CD8-positive, alpha-beta memory T cell (primary cell): ENCODE results near the gene PON2. TPM values are rescaled to one million over a fixed set of nuclear protein-coding genes. Genes with fewer than 3 reads are reported as not detected.

Source experiments
- CTCF ChIA-PET: fragments of 350-600 bp; sonication (Branson Sonifier 250); formaldehyde crosslinking; loops from one replicate; lab custom pipeline; 2021; ENCODE audit warnings: antibody characterized with exemption; lab: Charles Lee
- POLR2A ChIA-PET: fragments of 350-600 bp; sonication (Branson Sonifier 250); formaldehyde crosslinking; loops from one replicate; lab custom pipeline; 2021; ENCODE audit warnings: antibody characterized with exemption; lab: Charles Lee
- DNase-seq, 5 donors: peaks; one replicate each; pipeline versions ENCODE4 v3.0.0 to v3.0.0-alpha.2; 2020 to 2022; ENCODE audit warnings: mixed read lengths in 1 of 5
- H3K27ac ChIP-seq: one replicate; pipeline ENCODE4 v1.7.0; 2013; ENCODE audit warnings: low read depth, mild to moderate bottlenecking, low read length, moderate library complexity
- H3K27me3 ChIP-seq: 2 replicates; pipeline ENCODE4 v1.7.0; 2013; ENCODE audit warnings: low read length, mild to moderate bottlenecking; ENCODE audit not compliant: insufficient read depth, poor library complexity, severe bottlenecking
- H3K36me3 ChIP-seq: 2 replicates; pipeline ENCODE4 v1.7.0; 2013; ENCODE audit warnings: mild to moderate bottlenecking, low read length, moderate library complexity; ENCODE audit not compliant: insufficient read depth
- H3K4me1 ChIP-seq: 2 replicates; pipeline ENCODE4 v1.7.0; 2013; ENCODE audit warnings: mild to moderate bottlenecking, low read length, moderate library complexity; ENCODE audit not compliant: insufficient read depth
- H3K4me3 ChIP-seq: 2 replicates; pipeline ENCODE4 v1.7.0; 2013; ENCODE audit warnings: mild to moderate bottlenecking, low read length
- H3K9me3 ChIP-seq: 2 replicates; pipeline ENCODE4 v1.7.0; 2013; ENCODE audit warnings: mild to moderate bottlenecking, low read length
- H3K27ac Mint-ChIP-seq, 8 donors: one replicate each; pipeline ENCODE4 v1.8.0; 2020 to 2021; ENCODE audit warnings: mixed read lengths in 8 of 8, mild to moderate bottlenecking in 6 of 8, inconsistent platforms in 3 of 8, moderate library complexity in 3 of 8
- H3K27me3 Mint-ChIP-seq, 2 donors: one replicate each; pipeline ENCODE4 v1.8.0; 2020 to 2021; ENCODE audit warnings: mixed read lengths in 2 of 2, mild to moderate bottlenecking in 1 of 2, moderate library complexity in 1 of 2
- H3K36me3 Mint-ChIP-seq, 3 donors: one replicate each; pipeline ENCODE4 v1.8.0; 2020 to 2021; ENCODE audit warnings: mixed read lengths in 3 of 3, inconsistent platforms in 1 of 3, mild to moderate bottlenecking in 1 of 3
- H3K4me1 Mint-ChIP-seq, 3 donors: one replicate each; pipeline ENCODE4 v1.8.0; 2020 to 2021; ENCODE audit warnings: mixed read lengths in 3 of 3, inconsistent platforms in 1 of 3, mild to moderate bottlenecking in 1 of 3
- H3K4me3 Mint-ChIP-seq, 7 donors: one replicate each; pipeline ENCODE4 v1.8.0; 2020 to 2021; ENCODE audit warnings: mixed read lengths in 7 of 7, mild to moderate bottlenecking in 6 of 7, moderate library complexity in 4 of 7, inconsistent platforms in 2 of 7
- H3K9me3 Mint-ChIP-seq, 5 donors: one replicate each; pipeline ENCODE4 v1.8.0; 2020 to 2022; ENCODE audit warnings: mixed read lengths in 5 of 5, mild to moderate bottlenecking in 3 of 5, moderate library complexity in 2 of 5, inconsistent platforms in 1 of 5
- polyA plus RNA-seq: library from polyadenylated mRNA; unstranded; fragments of 300-500 nt; fragmentation: Illumina TruSeq; gene quantifications from one replicate; pipeline ENCODE4 v1.2.3, GENCODE V29; 2021
- total RNA-seq, 2 experiments: library from RNA; stranded (reverse); gene quantifications; one replicate each; pipeline ENCODE4 v1.2.3, GENCODE V29; 2021

The PON2 gene
- total and polyA plus RNA-seq, 3 experiments from 2014 or later, result 6.0 to 7.0 (median 6.5) TPM

DNA sequence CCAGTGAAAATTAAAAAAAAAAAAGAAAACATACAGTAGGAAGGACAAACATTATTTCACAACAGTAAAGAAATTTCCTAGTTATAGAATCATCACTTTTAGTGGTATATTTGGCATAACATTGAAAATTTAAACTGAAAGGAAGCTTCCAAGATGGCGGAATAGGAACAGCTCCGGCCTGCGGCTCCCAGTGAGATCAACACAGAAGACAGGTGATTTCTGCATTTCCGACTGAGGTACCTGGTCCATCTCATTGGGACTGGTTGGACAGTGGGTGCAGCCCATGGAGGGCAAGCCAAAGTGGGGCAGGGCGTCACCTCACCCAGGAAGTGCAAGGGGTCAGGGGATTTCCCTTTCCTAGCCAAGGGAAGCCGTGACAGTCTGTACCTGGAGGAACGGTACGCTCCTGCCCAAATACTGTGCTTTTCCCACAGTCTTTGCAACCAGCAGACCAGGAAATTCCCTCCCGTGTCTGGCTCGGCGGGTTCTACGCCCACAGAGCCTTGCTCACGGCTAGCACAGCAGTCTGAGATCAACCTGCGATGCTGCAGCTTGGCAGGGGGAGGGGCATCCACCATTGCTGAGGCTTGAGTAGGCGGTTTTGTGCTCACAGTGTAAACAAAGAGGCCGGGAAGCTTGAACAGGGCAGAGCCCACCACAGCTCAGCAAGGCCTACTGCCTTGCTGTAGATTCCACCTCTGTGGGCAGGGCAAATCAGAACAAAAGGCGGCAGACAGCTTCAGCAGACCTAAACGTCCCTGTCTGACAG lies 58.0 kb downstream of the PON2 start:
- H3K27me3 ChIP-seq, result no peaks in the 10 kb centered on the region
- no peak for DNase-seq
- POLR2A ChIA-PET, result no interaction called here
- H3K36me3 ChIP-seq, result no peaks in the 10 kb centered on the region
- Mint-ChIP-seq H3K27ac (peak overlapping the region in 1 of 8 donors; percentile 72), H3K9me3 (peaks cover 0 to 11% (median 7%) of the 10 kb centered on the region in 5 donors), H3K4me3 (no peak overlapping the region), H3K4me1 (no peaks in the 10 kb centered on the region), H3K27me3 (peaks cover 1 to 16% of the 10 kb centered on the region in 2 donors), H3K36me3 (peaks cover 0 to 5% (median 0%) of the 10 kb centered on the region in 3 donors)
- H3K4me3 ChIP-seq, result no peak overlapping the region
- H3K4me1 ChIP-seq, result no peaks in the 10 kb centered on the region
- CTCF ChIA-PET, result no interaction called here
- no peak overlapping the region for H3K27ac ChIP-seq
- H3K9me3 ChIP-seq, result no peaks in the 10 kb centered on the region

DNA sequence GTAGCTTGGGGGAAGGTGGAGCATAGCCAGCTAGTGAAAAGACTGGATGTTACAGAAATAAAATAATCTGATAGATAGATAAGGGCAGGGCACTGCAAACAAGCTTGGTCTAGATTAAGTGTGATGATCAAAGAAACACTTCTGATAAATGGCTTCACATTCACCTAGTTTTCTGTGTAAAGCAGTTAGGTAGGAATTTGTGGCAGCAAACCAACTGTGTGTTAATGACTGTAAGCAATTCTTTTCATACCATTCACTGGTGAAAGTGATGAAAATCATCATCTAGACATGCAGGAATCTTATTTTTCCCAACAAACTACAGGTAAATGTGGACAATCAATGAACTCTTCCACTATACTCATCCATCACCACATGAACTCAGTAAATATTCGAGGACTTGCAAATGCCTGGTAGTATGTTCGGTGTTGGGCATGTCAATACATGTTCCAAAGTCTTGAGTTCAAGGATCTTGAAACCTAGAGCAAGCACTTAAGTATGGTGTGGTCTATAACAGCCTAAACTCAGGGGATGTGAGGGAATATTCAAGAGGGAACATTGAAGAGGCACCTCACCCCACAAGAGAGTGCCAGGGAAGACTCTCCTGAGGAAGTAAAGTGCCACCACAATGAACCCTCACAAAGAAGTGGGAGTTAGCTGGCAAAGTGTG lies 59.1 kb downstream of the PON2 start:
- no peaks in the 10 kb centered on the region for H3K27me3 ChIP-seq
- H3K36me3 ChIP-seq, result no peaks in the 10 kb centered on the region
- ChIA-PET CTCF (no interaction called here), POLR2A (no interaction called here)
- H3K9me3 ChIP-seq, result no peaks in the 10 kb centered on the region
- no peaks in the 10 kb centered on the region for H3K4me1 Mint-ChIP-seq
- H3K36me3 Mint-ChIP-seq, result no peaks in the 10 kb centered on the region
- no peak overlapping the region for H3K27ac Mint-ChIP-seq
- no peaks in the 10 kb centered on the region for H3K4me1 ChIP-seq
- no peak overlapping the region for H3K4me3 ChIP-seq
- H3K9me3 Mint-ChIP-seq, result peaks cover 0 to 8% (median 3%) of the 10 kb centered on the region in 5 donors
- DNase-seq, result no peak
- H3K27ac ChIP-seq, result no peak overlapping the region
- no peak overlapping the region for H3K4me3 Mint-ChIP-seq
- H3K27me3 Mint-ChIP-seq, result peaks cover 0 to 16% of the 10 kb centered on the region in 2 donors

DNA sequence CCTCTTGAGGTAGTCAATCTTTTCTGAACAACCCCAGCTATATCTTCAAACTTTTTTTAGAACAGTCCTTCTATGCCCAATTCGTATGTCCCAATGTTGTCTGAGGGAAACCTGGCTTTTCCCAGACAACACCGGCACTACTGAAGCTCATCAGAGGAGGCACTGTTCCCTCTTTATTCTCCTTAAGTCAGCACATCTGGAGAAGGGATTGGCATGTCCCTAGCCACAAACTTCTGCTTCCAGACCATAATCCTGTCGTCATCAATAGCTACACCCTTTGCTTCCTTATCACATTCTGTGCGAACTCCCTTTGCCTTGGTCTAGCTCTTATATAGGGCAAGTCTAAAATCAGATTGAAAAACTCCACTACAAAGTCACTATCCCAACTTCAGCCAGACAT lies 61.5 kb downstream of the PON2 start:
- DNase-seq, result no peak
- no peak overlapping the region for H3K27ac ChIP-seq
- H3K9me3 ChIP-seq, result no peaks in the 10 kb centered on the region
- ChIA-PET CTCF (no interaction called here), POLR2A (no interaction called here)
- Mint-ChIP-seq H3K4me1 (no peaks in the 10 kb centered on the region), H3K27me3 (peaks cover 0 to 12% of the 10 kb centered on the region in 2 donors), H3K27ac (no peak overlapping the region), H3K4me3 (no peak overlapping the region), H3K9me3 (peaks cover 0 to 2% (median 0%) of the 10 kb centered on the region in 5 donors), H3K36me3 (no peaks in the 10 kb centered on the region)
- no peaks in the 10 kb centered on the region for H3K36me3 ChIP-seq
- no peaks in the 10 kb centered on the region for H3K4me1 ChIP-seq
- no peaks in the 10 kb centered on the region for H3K27me3 ChIP-seq
- no peak overlapping the region for H3K4me3 ChIP-seq

DNA sequence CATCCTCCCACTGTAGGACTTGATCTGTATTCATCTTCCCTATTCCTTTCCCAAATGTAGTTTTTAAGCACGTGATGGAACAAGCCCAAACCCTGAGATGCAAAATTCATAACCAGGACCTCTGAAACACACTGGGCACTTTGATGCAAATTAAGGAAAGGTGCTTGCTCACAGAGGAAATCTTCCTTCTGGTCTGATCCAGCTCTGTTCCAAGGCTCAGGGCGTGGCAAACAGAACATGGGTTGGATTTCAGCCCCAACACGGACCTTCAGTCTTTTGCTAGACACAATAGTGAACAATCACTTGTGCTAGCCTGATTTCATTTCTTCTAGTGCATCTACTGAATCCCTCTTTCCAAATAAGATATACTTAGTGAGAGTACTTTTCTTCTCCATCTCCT lies 66.6 kb downstream of the PON2 start:
- H3K27ac Mint-ChIP-seq, result no peak overlapping the region
- H3K4me1 Mint-ChIP-seq, result no peaks in the 10 kb centered on the region
- Histone ChIP-seq H3K36me3 (no peaks in the 10 kb centered on the region), H3K27me3 (no peaks in the 10 kb centered on the region), H3K9me3 (no peaks in the 10 kb centered on the region), H3K4me3 (no peak overlapping the region), H3K4me1 (no peaks in the 10 kb centered on the region), H3K27ac (no peak overlapping the region)
- peaks cover 0 to 5% of the 10 kb centered on the region in 2 donors for H3K27me3 Mint-ChIP-seq
- H3K4me3 Mint-ChIP-seq, result no peak overlapping the region
- no peaks in the 10 kb centered on the region for H3K9me3 Mint-ChIP-seq
- ChIA-PET POLR2A (no interaction called here), CTCF (no interaction called here)
- no peaks in the 10 kb centered on the region for H3K36me3 Mint-ChIP-seq
- no peak for DNase-seq

DNA sequence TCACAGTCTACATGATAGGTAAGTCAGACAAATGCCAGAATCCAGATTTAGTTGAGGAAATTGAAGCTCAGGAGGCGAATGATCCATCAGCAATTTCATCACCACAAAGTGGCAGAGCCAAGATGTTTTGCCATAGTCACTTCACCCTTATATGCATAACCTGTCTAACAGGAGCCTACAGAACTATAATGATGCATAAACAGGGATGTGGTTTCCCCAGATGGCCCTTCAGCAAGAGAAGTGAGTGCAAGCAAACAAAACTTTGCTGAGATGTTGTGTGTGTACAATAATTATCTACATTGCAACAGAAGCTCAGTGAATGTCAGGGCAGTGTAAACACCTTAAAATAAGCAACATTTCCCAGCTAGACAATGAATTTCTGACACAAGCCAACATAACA lies 67.2 kb downstream of the PON2 start:
- Histone ChIP-seq H3K36me3 (no peaks in the 10 kb centered on the region), H3K27ac (no peak overlapping the region), H3K4me1 (no peaks in the 10 kb centered on the region), H3K9me3 (no peaks in the 10 kb centered on the region), H3K4me3 (no peak overlapping the region), H3K27me3 (no peaks in the 10 kb centered on the region)
- Mint-ChIP-seq H3K27me3 (peaks cover 0 to 5% of the 10 kb centered on the region in 2 donors), H3K36me3 (no peaks in the 10 kb centered on the region), H3K4me1 (no peaks in the 10 kb centered on the region), H3K4me3 (no peak overlapping the region), H3K9me3 (no peaks in the 10 kb centered on the region), H3K27ac (no peak overlapping the region)
- no peak for DNase-seq
- CTCF ChIA-PET, result no interaction called here
- POLR2A ChIA-PET, result no interaction called here

DNA sequence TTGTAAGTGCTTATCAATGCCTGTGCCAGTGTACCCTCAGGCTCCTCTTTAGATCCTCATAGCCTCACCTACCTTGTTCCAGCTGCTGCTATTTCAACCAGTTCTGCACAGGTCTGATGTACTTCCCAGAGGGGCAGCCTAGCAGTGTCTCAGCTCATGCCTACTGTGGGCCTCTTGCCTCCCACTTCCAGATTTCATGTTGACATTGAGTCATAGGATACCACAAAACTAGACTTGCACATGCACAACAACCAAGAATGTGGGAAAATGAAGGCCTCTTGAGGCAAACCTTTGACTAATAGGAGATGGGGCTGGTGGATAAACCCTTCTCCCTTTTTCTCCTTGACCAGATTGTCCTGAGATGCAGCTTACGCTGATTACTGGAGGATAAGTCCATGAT lies 69.7 kb downstream of the PON2 start:
- H3K27ac Mint-ChIP-seq, result no peak overlapping the region
- H3K27me3 Mint-ChIP-seq, result peaks cover 0 to 5% of the 10 kb centered on the region in 2 donors
- H3K9me3 ChIP-seq, result no peaks in the 10 kb centered on the region
- H3K36me3 Mint-ChIP-seq, result no peaks in the 10 kb centered on the region
- no peak overlapping the region for H3K27ac ChIP-seq
- no peaks in the 10 kb centered on the region for H3K36me3 ChIP-seq
- no peaks in the 10 kb centered on the region for H3K27me3 ChIP-seq
- H3K4me1 Mint-ChIP-seq, result no peaks in the 10 kb centered on the region
- no peaks in the 10 kb centered on the region for H3K9me3 Mint-ChIP-seq
- no peak for DNase-seq
- ChIA-PET CTCF (no interaction called here), POLR2A (no interaction called here)
- H3K4me1 ChIP-seq, result no peaks in the 10 kb centered on the region
- H3K4me3 ChIP-seq, result no peak overlapping the region
- H3K4me3 Mint-ChIP-seq, result no peak overlapping the region

DNA sequence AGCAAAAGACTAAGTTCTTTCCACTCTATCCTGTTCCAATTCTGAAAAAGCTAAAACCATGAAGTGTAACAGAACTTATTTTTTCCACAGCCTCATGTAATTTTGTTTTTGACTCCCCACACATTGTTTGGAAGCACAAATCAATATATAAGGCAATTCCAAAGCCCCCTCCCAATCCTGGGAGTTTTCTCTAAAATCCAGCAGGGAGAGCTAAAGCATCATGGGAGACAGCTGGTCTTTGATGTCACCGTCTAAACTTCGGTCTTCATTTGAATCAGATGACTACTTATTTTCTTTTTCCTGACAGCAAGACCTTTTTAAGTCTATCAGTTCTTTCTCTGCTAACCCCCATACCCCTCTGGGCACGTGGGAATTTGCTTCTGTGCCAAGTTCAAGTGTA lies 77.2 kb downstream of the PON2 start:
- H3K27me3 Mint-ChIP-seq, result peaks cover 2 to 20% of the 10 kb centered on the region in 2 donors
- no peak overlapping the region for H3K27ac Mint-ChIP-seq
- no peak for DNase-seq
- no peak overlapping the region for H3K27ac ChIP-seq
- no peaks in the 10 kb centered on the region for H3K36me3 ChIP-seq
- H3K4me3 Mint-ChIP-seq, result no peak overlapping the region
- H3K9me3 Mint-ChIP-seq, result peaks cover 0 to 4% (median 0%) of the 10 kb centered on the region in 5 donors
- no peaks in the 10 kb centered on the region for H3K36me3 Mint-ChIP-seq
- no peaks in the 10 kb centered on the region for H3K27me3 ChIP-seq
- H3K4me1 Mint-ChIP-seq, result no peaks in the 10 kb centered on the region
- H3K9me3 ChIP-seq, result no peaks in the 10 kb centered on the region
- CTCF ChIA-PET, result no interaction called here
- H3K4me1 ChIP-seq, result no peaks in the 10 kb centered on the region
- POLR2A ChIA-PET, result no interaction called here
- no peak overlapping the region for H3K4me3 ChIP-seq
